Mesothelial cell of epicardium (in vitro differentiated cells): Measurements from ENCODE around the gene TMEM131L. TPM values are rescaled to one million over a fixed set of nuclear protein-coding genes. Genes with fewer than 3 reads are reported as not detected.

Source experiments
- DNase-seq, 2 experiments: peaks; one replicate each; pipeline ENCODE4 v3.0.0; 2021; ENCODE audit warnings: low spot score in 2 of 2; ENCODE audit not compliant: unreplicated experiment in 2 of 2
- H3K27ac Mint-ChIP-seq: 2 replicates; pipeline ENCODE4 v1.8.0; 2021; ENCODE audit warnings: mixed read lengths
- H3K27me3 Mint-ChIP-seq: 2 replicates; pipeline ENCODE4 v1.8.0; 2021; ENCODE audit warnings: low read depth, mixed read lengths
- H3K36me3 Mint-ChIP-seq: 2 replicates; pipeline ENCODE4 v1.8.0; 2021; ENCODE audit warnings: mixed read lengths
- H3K4me1 Mint-ChIP-seq: 2 replicates; pipeline ENCODE4 v1.8.0; 2021; ENCODE audit warnings: mixed read lengths
- H3K4me3 Mint-ChIP-seq: 2 replicates; pipeline ENCODE4 v1.8.0; 2021; ENCODE audit warnings: mild to moderate bottlenecking, moderate library complexity, mixed read lengths
- H3K9me3 Mint-ChIP-seq: 2 replicates; pipeline ENCODE4 v1.8.0; 2021; ENCODE audit warnings: mixed read lengths
- CTCF ChIP-seq: fragments of 200-600 bp; sonication (generic); IDR thresholded peaks from one replicate; pipeline ENCODE4 v1.5.0; 2021; ENCODE audit warnings: antibody characterized with exemption; ENCODE audit not compliant: unreplicated experiment
- total RNA-seq: library from RNA; stranded (reverse); gene quantifications from 3 replicates; pipeline ENCODE4 v1.2.1, GENCODE V29; 2021

Gene TMEM131L
- total RNA-seq, 1 donor from 2014 or later, result 13.9 TPM

- peaks cover 19% of the 10 kb centered on the region for H3K4me1 Mint-ChIP-seq
Measured at GRCh38 chr4:153541456-153542096, 75.4 kb downstream of the TMEM131L start.

GRCh38 chr4:153542131-153542530, 76.0 kb downstream of the TMEM131L start:
- TF ChIP-seq CTCF, result no peak
- Mint-ChIP-seq H3K4me3 (no peak overlapping the region), H3K9me3 (no peaks in the 10 kb centered on the region), H3K36me3 (peaks cover 2% of the 10 kb centered on the region), H3K4me1 (peaks cover 19% of the 10 kb centered on the region), H3K27me3 (no peaks in the 10 kb centered on the region), H3K27ac (no peak overlapping the region)
- no peak for DNase-seq

More at GRCh38 chr4:153541456-153542096, 75.4 kb downstream of the TMEM131L start:
- TF ChIP-seq CTCF, result no peak
- no peak overlapping the region for H3K4me3 Mint-ChIP-seq
- peaks cover 2% of the 10 kb centered on the region for H3K36me3 Mint-ChIP-seq
- H3K27ac Mint-ChIP-seq, result no peak overlapping the region
- no peaks in the 10 kb centered on the region for H3K9me3 Mint-ChIP-seq
- no peaks in the 10 kb centered on the region for H3K27me3 Mint-ChIP-seq
- no peak for DNase-seq

GRCh38 chr4:153542834-153543233, 76.7 kb downstream of the TMEM131L start:
- no peak overlapping the region for H3K27ac Mint-ChIP-seq
- TF ChIP-seq CTCF, result no peak
- H3K4me1 Mint-ChIP-seq, result peaks cover 19% of the 10 kb centered on the region
- DNase-seq, result no peak
- H3K36me3 Mint-ChIP-seq, result peaks cover 2% of the 10 kb centered on the region
- no peaks in the 10 kb centered on the region for H3K9me3 Mint-ChIP-seq
- no peaks in the 10 kb centered on the region for H3K27me3 Mint-ChIP-seq
- H3K4me3 Mint-ChIP-seq, result no peak overlapping the region

GRCh38 chr4:153543351-153543750, 77.2 kb downstream of the TMEM131L start:
- TF ChIP-seq CTCF, result no peak
- no peaks in the 10 kb centered on the region for H3K9me3 Mint-ChIP-seq
- no peak overlapping the region for H3K27ac Mint-ChIP-seq
- H3K4me3 Mint-ChIP-seq, result no peak overlapping the region
- no peak for DNase-seq
- H3K4me1 Mint-ChIP-seq, result peaks cover 19% of the 10 kb centered on the region
- H3K36me3 Mint-ChIP-seq, result peaks cover 2% of the 10 kb centered on the region
- H3K27me3 Mint-ChIP-seq, result no peaks in the 10 kb centered on the region

- Mint-ChIP-seq H3K27me3 (no peaks in the 10 kb centered on the region), H3K9me3 (no peaks in the 10 kb centered on the region), H3K36me3 (peaks cover 2% of the 10 kb centered on the region), H3K4me3 (no peak overlapping the region), H3K27ac (no peak overlapping the region), H3K4me1 (peaks cover 5% of the 10 kb centered on the region)
- DNase-seq, result no peak
- TF ChIP-seq CTCF, result no peak
Measured at GRCh38 chr4:153545822-153546221, 79.7 kb downstream of the TMEM131L start.
